CD8-positive, alpha-beta memory T cell (primary cell): ENCODE data around the gene PAF1. TPM values are rescaled to one million over a fixed set of nuclear protein-coding genes. Genes with fewer than 3 reads are reported as not detected.

Experiments
- CTCF ChIA-PET: fragments of 350-600 bp; sonication (Branson Sonifier 250); formaldehyde crosslinking; loops from one replicate; lab custom pipeline; 2021; ENCODE audit warnings: antibody characterized with exemption; lab: Charles Lee
- POLR2A ChIA-PET: fragments of 350-600 bp; sonication (Branson Sonifier 250); formaldehyde crosslinking; loops from one replicate; lab custom pipeline; 2021; ENCODE audit warnings: antibody characterized with exemption; lab: Charles Lee
- DNase-seq, 5 donors: peaks; one replicate each; pipeline versions ENCODE4 v3.0.0 to v3.0.0-alpha.2; 2020 to 2022; ENCODE audit warnings: mixed read lengths in 1 of 5
- H3K27ac ChIP-seq: one replicate; pipeline ENCODE4 v1.7.0; 2013; ENCODE audit warnings: low read depth, mild to moderate bottlenecking, low read length, moderate library complexity
- H3K27me3 ChIP-seq: 2 replicates; pipeline ENCODE4 v1.7.0; 2013; ENCODE audit warnings: low read length, mild to moderate bottlenecking; ENCODE audit not compliant: insufficient read depth, poor library complexity, severe bottlenecking
- H3K36me3 ChIP-seq: 2 replicates; pipeline ENCODE4 v1.7.0; 2013; ENCODE audit warnings: mild to moderate bottlenecking, low read length, moderate library complexity; ENCODE audit not compliant: insufficient read depth
- H3K4me1 ChIP-seq: 2 replicates; pipeline ENCODE4 v1.7.0; 2013; ENCODE audit warnings: mild to moderate bottlenecking, low read length, moderate library complexity; ENCODE audit not compliant: insufficient read depth
- H3K4me3 ChIP-seq: 2 replicates; pipeline ENCODE4 v1.7.0; 2013; ENCODE audit warnings: mild to moderate bottlenecking, low read length
- H3K9me3 ChIP-seq: 2 replicates; pipeline ENCODE4 v1.7.0; 2013; ENCODE audit warnings: mild to moderate bottlenecking, low read length
- H3K27ac Mint-ChIP-seq, 8 donors: one replicate each; pipeline ENCODE4 v1.8.0; 2020 to 2021; ENCODE audit warnings: mixed read lengths in 8 of 8, mild to moderate bottlenecking in 6 of 8, inconsistent platforms in 3 of 8, moderate library complexity in 3 of 8
- H3K27me3 Mint-ChIP-seq, 2 donors: one replicate each; pipeline ENCODE4 v1.8.0; 2020 to 2021; ENCODE audit warnings: mixed read lengths in 2 of 2, mild to moderate bottlenecking in 1 of 2, moderate library complexity in 1 of 2
- H3K36me3 Mint-ChIP-seq, 3 donors: one replicate each; pipeline ENCODE4 v1.8.0; 2020 to 2021; ENCODE audit warnings: mixed read lengths in 3 of 3, inconsistent platforms in 1 of 3, mild to moderate bottlenecking in 1 of 3
- H3K4me1 Mint-ChIP-seq, 3 donors: one replicate each; pipeline ENCODE4 v1.8.0; 2020 to 2021; ENCODE audit warnings: mixed read lengths in 3 of 3, inconsistent platforms in 1 of 3, mild to moderate bottlenecking in 1 of 3
- H3K4me3 Mint-ChIP-seq, 7 donors: one replicate each; pipeline ENCODE4 v1.8.0; 2020 to 2021; ENCODE audit warnings: mixed read lengths in 7 of 7, mild to moderate bottlenecking in 6 of 7, moderate library complexity in 4 of 7, inconsistent platforms in 2 of 7
- H3K9me3 Mint-ChIP-seq, 5 donors: one replicate each; pipeline ENCODE4 v1.8.0; 2020 to 2022; ENCODE audit warnings: mixed read lengths in 5 of 5, mild to moderate bottlenecking in 3 of 5, moderate library complexity in 2 of 5, inconsistent platforms in 1 of 5
- polyA plus RNA-seq: library from polyadenylated mRNA; unstranded; fragments of 300-500 nt; fragmentation: Illumina TruSeq; gene quantifications from one replicate; pipeline ENCODE4 v1.2.3, GENCODE V29; 2021
- total RNA-seq, 2 experiments: library from RNA; stranded (reverse); gene quantifications; one replicate each; pipeline ENCODE4 v1.2.3, GENCODE V29; 2021

The PAF1 gene
- total and polyA plus RNA-seq, 3 experiments from 2014 or later = 44.6 to 50.2 (median 46.9) TPM

- H3K9me3 ChIP-seq = no peaks in the 10 kb centered on the region
Observed at GRCh38 chr19:39415111-39416046, 24.5 kb upstream of the PAF1 start.

GRCh38 chr19:39413911-39414608 lies 23.2 kb upstream of the PAF1 start:
- H3K27ac ChIP-seq = no peak overlapping the region
- H3K4me3 ChIP-seq = peak overlapping the region; percentile 34
- no peaks in the 10 kb centered on the region for H3K27me3 ChIP-seq
- H3K27me3 Mint-ChIP-seq = peaks cover 0 to 18% of the 10 kb centered on the region in 2 donors
- no peaks in the 10 kb centered on the region for H3K9me3 ChIP-seq
- H3K36me3 ChIP-seq = no peaks in the 10 kb centered on the region
- H3K36me3 Mint-ChIP-seq = peaks cover 0 to 50% (median 3%) of the 10 kb centered on the region in 3 donors
- H3K4me1 ChIP-seq = peaks cover 28% of the 10 kb centered on the region
- peaks cover 0 to 11% (median 2%) of the 10 kb centered on the region in 5 donors for H3K9me3 Mint-ChIP-seq
- peaks cover 34 to 43% (median 38%) of the 10 kb centered on the region in 3 donors for H3K4me1 Mint-ChIP-seq
- POLR2A ChIA-PET = interaction anchor here (1.5 to 1.8 kb wide), 2 partner anchors 10 to 21 kb away, joined by 4 to 9 read pairs; partner anchors contain the start of gene RPS16
- H3K27ac Mint-ChIP-seq = peak overlapping the region; percentile 88 to 96 (median 92)
- CTCF ChIA-PET = interaction anchor here (1.5 to 1.9 kb wide), 3 partner anchors 16 to 119 kb away, joined by 4 to 8 read pairs (median 7); partner anchors contain the start of genes EID2B and RPS16
- peak overlapping the region; percentile 74 to 93 (median 85) for H3K4me3 Mint-ChIP-seq
- peak in 1 of 5 donors; percentile 57 for DNase-seq

More at GRCh38 chr19:39415111-39416046, 24.5 kb upstream of the PAF1 start:
- H3K27me3 ChIP-seq = no peaks in the 10 kb centered on the region
- no peaks in the 10 kb centered on the region for H3K36me3 ChIP-seq
- Mint-ChIP-seq H3K27me3 (peaks cover 0 to 9% of the 10 kb centered on the region in 2 donors), H3K4me3 (peak overlapping the region in 3 of 7 donors; percentile 41 to 58 (median 48)), H3K9me3 (peaks cover 0 to 9% (median 2%) of the 10 kb centered on the region in 5 donors), H3K36me3 (peaks cover 0 to 50% (median 5%) of the 10 kb centered on the region in 3 donors), H3K4me1 (peaks cover 29 to 39% (median 34%) of the 10 kb centered on the region in 3 donors), H3K27ac (peak overlapping the region in 6 of 8 donors; percentile 15 to 88 (median 50))
- no peak for DNase-seq
- ChIA-PET POLR2A (interaction anchor here (1.8 kb wide), 1 partner anchor 20 kb away, joined by 9 read pairs; the partner anchor contains the start of gene RPS16), CTCF (interaction anchor here (1.8 to 1.9 kb wide), 2 partner anchors 17 to 117 kb away, joined by 7 to 8 read pairs; partner anchors contain the start of gene EID2B)
- H3K27ac ChIP-seq = no peak overlapping the region
- no peak overlapping the region for H3K4me3 ChIP-seq
- H3K4me1 ChIP-seq = peaks cover 25% of the 10 kb centered on the region

- H3K27me3 Mint-ChIP-seq = peaks cover 0 to 24% of the 10 kb centered on the region in 2 donors
- peaks cover 0 to 15% (median 2%) of the 10 kb centered on the region in 5 donors for H3K9me3 Mint-ChIP-seq
- Histone ChIP-seq H3K4me1 (peaks cover 28% of the 10 kb centered on the region), H3K4me3 (peak overlapping the region; percentile 93), H3K36me3 (peaks cover 5% of the 10 kb centered on the region), H3K27ac (peak overlapping the region; percentile 92), H3K27me3 (no peaks in the 10 kb centered on the region), H3K9me3 (no peaks in the 10 kb centered on the region)
- H3K27ac Mint-ChIP-seq = peak overlapping the region; percentile 90 to 100 (median 98)
- DNase-seq = peak in 2 of 5 donors; percentile 43 to 66
- ChIA-PET POLR2A (interaction anchor here (0.6 to 1.5 kb wide), 2 partner anchors 10 to 22 kb away, joined by 3 to 4 read pairs; partner anchors contain the start of gene RPS16), CTCF (interaction anchor here (1.5 to 1.9 kb wide), 3 partner anchors 15 to 119 kb away, joined by 4 to 8 read pairs (median 7); partner anchors contain the start of genes EID2B and RPS16)
- peaks cover 38 to 49% (median 45%) of the 10 kb centered on the region in 3 donors for H3K4me1 Mint-ChIP-seq
- H3K36me3 Mint-ChIP-seq = peaks cover 6 to 50% (median 8%) of the 10 kb centered on the region in 3 donors
- H3K4me3 Mint-ChIP-seq = peak overlapping the region; percentile 89 to 96 (median 92)
Observed at GRCh38 chr19:39413272-39413910, 22.5 kb upstream of the PAF1 start.

GRCh38 chr19:39412867-39413271 lies 22.0 kb upstream of the PAF1 start:
- Mint-ChIP-seq H3K27ac (peak overlapping the region; percentile 32 to 100 (median 98)), H3K9me3 (peaks cover 0 to 15% (median 6%) of the 10 kb centered on the region in 5 donors), H3K4me3 (peak overlapping the region; percentile 89 to 96 (median 92)), H3K36me3 (peaks cover 12 to 51% (median 12%) of the 10 kb centered on the region in 3 donors), H3K27me3 (peaks cover 0 to 29% of the 10 kb centered on the region in 2 donors), H3K4me1 (peaks cover 39 to 50% (median 46%) of the 10 kb centered on the region in 3 donors)
- CTCF ChIA-PET = interaction anchor here (1.2 to 2.3 kb wide), 4 partner anchors 13 to 28 kb away, joined by 7 to 207 read pairs (median 18); partner anchors contain the start of gene RPS16
- peak overlapping the region; percentile 92 for H3K27ac ChIP-seq
- DNase-seq = no peak
- H3K27me3 ChIP-seq = no peaks in the 10 kb centered on the region
- H3K36me3 ChIP-seq = peaks cover 10% of the 10 kb centered on the region
- POLR2A ChIA-PET = interaction anchor here (0.6 to 2.3 kb wide), 8 partner anchors 9 to 23 kb away, joined by 3 to 48 read pairs (median 11); partner anchors contain the start of genes MED29, PAF1 and RPS16
- no peaks in the 10 kb centered on the region for H3K9me3 ChIP-seq
- peak overlapping the region; percentile 93 for H3K4me3 ChIP-seq
- H3K4me1 ChIP-seq = peaks cover 28% of the 10 kb centered on the region

GRCh38 chr19:39412100-39412866 lies 21.4 kb upstream of the PAF1 start, which contains the start of gene PLEKHG2:
Gene PLEKHG2, plus strand, starts transcription at chr19:39412669. Its CDS starts 1,418 bp downstream, at chr19:39414087.
- Mint-ChIP-seq H3K27ac (peak within 1 kb of the TSS; percentile 96 to 100 (median 98)), H3K9me3 (peaks cover 0 to 15% (median 6%) of the 10 kb centered on the region in 5 donors), H3K4me3 (peak within 1 kb of the TSS; percentile 89 to 96 (median 92)), H3K36me3 (peaks cover 13 to 52% (median 14%) of the 10 kb centered on the region in 3 donors), H3K27me3 (peaks cover 0 to 32% of the 10 kb centered on the region in 2 donors), H3K4me1 (peaks cover 39 to 50% (median 46%) of the 10 kb centered on the region in 3 donors)
- DNase-seq = peak; percentile 93 to 99 (median 97)
- ChIA-PET POLR2A (interaction anchor here (0.5 to 2.3 kb wide), 11 partner anchors 9 to 120 kb away, joined by 3 to 48 read pairs (median 6); partner anchors contain the start of genes EID2B, GMFG, MED29 and PAF1), CTCF (interaction anchor here (0.9 to 2.3 kb wide), 14 partner anchors 12 to 290 kb away, joined by 3 to 207 read pairs (median 6); partner anchors contain the start of genes EID2B, GMFG, MED29 and PAF1)
- Histone ChIP-seq H3K27ac (peak within 1 kb of the TSS; percentile 97), H3K27me3 (no peaks in the 10 kb centered on the region), H3K9me3 (no peaks in the 10 kb centered on the region), H3K4me3 (peak within 1 kb of the TSS; percentile 93), H3K4me1 (peaks cover 28% of the 10 kb centered on the region), H3K36me3 (peaks cover 14% of the 10 kb centered on the region)

GRCh38 chr19:39411832-39412099 lies 20.9 kb upstream of the PAF1 start:
- H3K27me3 Mint-ChIP-seq = peaks cover 0 to 37% of the 10 kb centered on the region in 2 donors
- peak; percentile 85 to 94 (median 90) for DNase-seq
- Histone ChIP-seq H3K36me3 (peaks cover 14% of the 10 kb centered on the region), H3K4me1 (peaks cover 28% of the 10 kb centered on the region), H3K9me3 (no peaks in the 10 kb centered on the region), H3K27me3 (no peaks in the 10 kb centered on the region), H3K4me3 (peak overlapping the region; percentile 86), H3K27ac (peak overlapping the region; percentile 97)
- H3K27ac Mint-ChIP-seq = peak overlapping the region; percentile 96 to 100 (median 98)
- CTCF ChIA-PET = interaction anchor here (0.7 to 2.3 kb wide), 15 partner anchors 12 to 289 kb away, joined by 3 to 207 read pairs (median 6); partner anchors contain the start of genes EID2B, GMFG, MED29 and PAF1
- peaks cover 0 to 20% (median 10%) of the 10 kb centered on the region in 5 donors for H3K9me3 Mint-ChIP-seq
- peaks cover 39 to 50% (median 46%) of the 10 kb centered on the region in 3 donors for H3K4me1 Mint-ChIP-seq
- POLR2A ChIA-PET = interaction anchor here (0.6 to 2.3 kb wide), 9 partner anchors 8 to 121 kb away, joined by 3 to 48 read pairs (median 7); partner anchors contain the start of genes EID2B, GMFG, MED29 and PAF1
- peak overlapping the region; percentile 89 to 96 (median 92) for H3K4me3 Mint-ChIP-seq
- H3K36me3 Mint-ChIP-seq = peaks cover 13 to 57% (median 15%) of the 10 kb centered on the region in 3 donors
